A549 treated with Hydrocortisone at 1 μM for 4 hours (cell line): ENCODE measurements around the gene LCE2C. TPM values are rescaled to one million over a fixed set of nuclear protein-coding genes. Genes with fewer than 3 reads are reported as not detected.

Experiments
- total RNA-seq: library from RNA; stranded (reverse); fragments of 200-300 nt; extraction: Qiagen RNA extraction; gene quantifications from 5 replicates; pipeline ENCODE4 v1.2.3, GENCODE V29; 2022

LCE2C gene
- total RNA-seq = not detected in 5 replicates

GRCh38 chr1:152674983-152675382 is at the start of gene LCE2C:
LCE2C (plus strand) TSS chr1:152675279; CDS start chr1:152676016, 737 bp downstream.

GRCh38 chr1:152663098-152663497 is 12.0 kb upstream of the LCE2C start, which contains the start of gene LCE2D:
LCE2D (plus strand) TSS chr1:152663380; CDS start chr1:152664106, 726 bp downstream.

GRCh38 chr1:152685823-152686222 is 10.7 kb downstream of the LCE2C start, which contains the start of gene LCE2B:
LCE2B (plus strand) TSS chr1:152686123; CDS start chr1:152686844, 721 bp downstream.

GRCh38 chr1:152697701-152698600 is 22.9 kb downstream of the LCE2C start, which contains the start of gene LCE2A:
LCE2A (plus strand) TSS chr1:152698345; CDS start chr1:152698902, 557 bp downstream.

GRCh38 chr1:152707860-152708259 is 32.8 kb downstream of the LCE2C start, which contains the start of gene LCE4A:
LCE4A (plus strand) TSS chr1:152708160; CDS start chr1:152709076, 916 bp downstream.

Other genes with a start within 250 kb of the LCE2C start
- 0.20 TPM in 1 of 5 replicates, not detected in the others for gene LCE5A, start 164.5 kb upstream of the LCE2C start, total RNA-seq
- 0.29 to 0.70 TPM (median 0.32 TPM) in 5 replicates for gene CRCT1, start 160.8 kb upstream of the LCE2C start, total RNA-seq
- gene LCE3E, start 108.5 kb upstream of the LCE2C start, total RNA-seq = 0.30 TPM in 1 of 5 replicates, not detected in the others
- 2.6 to 3.6 TPM (median 3.1 TPM) in 5 replicates for gene LCE3D, start 94.8 kb upstream of the LCE2C start, total RNA-seq
- gene LCE3C, start 75.0 kb upstream of the LCE2C start, total RNA-seq = not detected in 5 replicates
- gene LCE3B, start 61.5 kb upstream of the LCE2C start, total RNA-seq = not detected in 5 replicates
- gene LCE3A, start 52.2 kb upstream of the LCE2C start, total RNA-seq = not detected in 5 replicates
- not detected in 5 replicates for gene LCE2D, start 11.9 kb upstream of the LCE2C start, total RNA-seq
- gene LCE2B, start 10.8 kb downstream of the LCE2C start, total RNA-seq = not detected in 5 replicates
- gene LCE2A, start 23.1 kb downstream of the LCE2C start, total RNA-seq = not detected in 5 replicates
- not detected in 5 replicates for gene LCE4A, start 32.9 kb downstream of the LCE2C start, total RNA-seq
- not detected in 5 replicates for gene KPRP, start 82.7 kb downstream of the LCE2C start, total RNA-seq
- not detected in 5 replicates for gene LCE1F, start 99.9 kb downstream of the LCE2C start, total RNA-seq
- gene LCE1E, start 111.0 kb downstream of the LCE2C start, total RNA-seq = 0.08 to 0.17 TPM (median 0.12 TPM) in 3 of 5 replicates, not detected in the others
- not detected in 5 replicates for gene LCE1D, start 121.4 kb downstream of the LCE2C start, total RNA-seq
- not detected in 5 replicates for gene LCE1C, start 131.4 kb downstream of the LCE2C start, total RNA-seq
- 0.11 TPM in 1 of 5 replicates, not detected in the others for gene LCE1B, start 136.7 kb downstream of the LCE2C start, total RNA-seq
- not detected in 5 replicates for gene LCE1A, start 152.2 kb downstream of the LCE2C start, total RNA-seq
- gene LCE6A, start 167.6 kb downstream of the LCE2C start, total RNA-seq = not detected in 5 replicates
- gene LCE7A, start 184.7 kb downstream of the LCE2C start, total RNA-seq = not detected in 5 replicates
- gene SMCP, start 203.0 kb downstream of the LCE2C start, total RNA-seq = not detected in 5 replicates
- gene IVL, start 233.3 kb downstream of the LCE2C start, total RNA-seq = 0.07 to 0.09 TPM (median 0.08 TPM) in 3 of 5 replicates, not detected in the others